Psoas muscle (tissue), 8 donors: ENCODE measurements around the gene GATD1. TPM values are rescaled to one million over a fixed set of nuclear protein-coding genes. Genes with fewer than 3 reads are reported as not detected.

Source experiments
- ATAC-seq, 4 donors: fragments of 200-7000 bp; cut with Tn5 transposase; one replicate each; pipeline ENCODE4 v1.9.1; 2020; ENCODE audit warnings: moderate library complexity in 3 of 4, mild to moderate bottlenecking in 2 of 4
- DNase-seq, 2 donors: peaks; one replicate each; pipeline ENCODE4 v3.0.0-alpha.2; 2020
- H3K27ac ChIP-seq: fragments of 200-600 bp; one replicate; pipeline ENCODE4 v1.8.0; 2022
- H3K27me3 ChIP-seq, 3 donors: fragments of 200-600 bp in 1 of 3; one replicate each; pipeline versions ENCODE4 v1.6.1 to v1.8.0; 2013 to 2022; ENCODE audit warnings: low read length in 2 of 3, mild to moderate bottlenecking in 2 of 3, moderate library complexity in 1 of 3; ENCODE audit not compliant: insufficient read depth in 3 of 3
- H3K36me3 ChIP-seq, 2 donors: fragments of 200-600 bp in 1 of 2; one replicate each; pipeline versions ENCODE4 v1.6.1 to v1.8.0; 2013 to 2022; ENCODE audit warnings: low read depth in 1 of 2, mild to moderate bottlenecking in 1 of 2, moderate library complexity in 1 of 2; ENCODE audit not compliant: insufficient read depth in 1 of 2
- H3K4me1 ChIP-seq: fragments of 200-600 bp; one replicate; pipeline ENCODE4 v1.8.0; 2022
- H3K4me3 ChIP-seq: fragments of 200-600 bp; one replicate; pipeline ENCODE4 v1.8.0; 2022; ENCODE audit warnings: mild to moderate bottlenecking
- H3K9me3 ChIP-seq: fragments of 200-600 bp; one replicate; pipeline ENCODE4 v1.8.0; 2022
- WGBS, 3 donors: extraction: QIAGEN DNeasy Blood & Tissue Kit; methylation state at CpG; one replicate each; pipeline versions ENCODE4 v1.1.6 to v1.1.7; 2013; 5-methylcytosine and 5-hydroxymethylcytosine counted together
- intact Hi-C, 2 donors: fragments of 100-400 bp; cut with DNase I; formaldehyde crosslinking; loops; one replicate each; pipeline versions ENCODE4 v1.11.0 to v1.14.2; 2022
- polyA plus RNA-seq, 3 donors: library from polyadenylated mRNA; stranded (reverse); fragments of 200-250 nt; gene quantifications; one replicate each; pipeline ENCODE4 v1.2.3, GENCODE V29; 2013
- total RNA-seq, 4 donors: library from RNA; stranded (reverse); fragmentation: NEBNext Ultra II Directional in 2 of 4; extraction: Animal tissue kit (Norgen Biotek cat#: 25700) in 2 of 4; gene quantifications; one replicate each; pipeline versions ENCODE4 v1.2.1 to v1.2.4, GENCODE V29; 2021 to 2023
- TF ChIP-seq, protein P1 (sequence below): fragments of 200-600 bp; IDR thresholded peaks from one replicate; pipeline ENCODE4 v1.8.0; 2022; ENCODE audit warnings: antibody characterized with exemption
- donor health status: healthy with polysubstance abuse.
- donor health status: DM: no; HTN: no; CAD: no; lungs with moderate emphysema.
- donor health status: Bipolar disorder and iron deficiency.
- donor health status: healthy.
- donor health status: DM: yes; HTN: yes; CAD: no.
- donor health status: DM: no; HTN: no; CAD: no.
- donor health status: DM: no; HTN: no; CAD: no.
- donor health status: DM: yes; HTN: yes; CAD: no.

Gene GATD1
- total and polyA plus RNA-seq, 7 donors: 11.0 to 32.6 (median 20.9) TPM

GRCh38 chr11:778976-779954 is 2.0 kb upstream of the GATD1 start:
- 91 to 96% (median 95%) methylated on average over 23 of the region's 23 CpGs for WGBS, 3 donors
- Histone ChIP-seq H3K27me3 (no peaks in the 10 kb centered on the region), H3K4me3 (no peak overlapping the region), H3K36me3 (peaks cover 0 to 15% of the 10 kb centered on the region in 2 donors), H3K9me3 (no peaks in the 10 kb centered on the region), H3K4me1 (peaks cover 43% of the 10 kb centered on the region), H3K27ac (no peak overlapping the region)
- TF ChIP-seq, protein P1, sequence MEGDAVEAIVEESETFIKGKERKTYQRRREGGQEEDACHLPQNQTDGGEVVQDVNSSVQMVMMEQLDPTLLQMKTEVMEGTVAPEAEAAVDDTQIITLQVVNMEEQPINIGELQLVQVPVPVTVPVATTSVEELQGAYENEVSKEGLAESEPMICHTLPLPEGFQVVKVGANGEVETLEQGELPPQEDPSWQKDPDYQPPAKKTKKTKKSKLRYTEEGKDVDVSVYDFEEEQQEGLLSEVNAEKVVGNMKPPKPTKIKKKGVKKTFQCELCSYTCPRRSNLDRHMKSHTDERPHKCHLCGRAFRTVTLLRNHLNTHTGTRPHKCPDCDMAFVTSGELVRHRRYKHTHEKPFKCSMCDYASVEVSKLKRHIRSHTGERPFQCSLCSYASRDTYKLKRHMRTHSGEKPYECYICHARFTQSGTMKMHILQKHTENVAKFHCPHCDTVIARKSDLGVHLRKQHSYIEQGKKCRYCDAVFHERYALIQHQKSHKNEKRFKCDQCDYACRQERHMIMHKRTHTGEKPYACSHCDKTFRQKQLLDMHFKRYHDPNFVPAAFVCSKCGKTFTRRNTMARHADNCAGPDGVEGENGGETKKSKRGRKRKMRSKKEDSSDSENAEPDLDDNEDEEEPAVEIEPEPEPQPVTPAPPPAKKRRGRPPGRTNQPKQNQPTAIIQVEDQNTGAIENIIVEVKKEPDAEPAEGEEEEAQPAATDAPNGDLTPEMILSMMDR: no peak
- ATAC-seq: no peak
- intact Hi-C loops: no loop called here
- DNase-seq: no peak

DNA sequence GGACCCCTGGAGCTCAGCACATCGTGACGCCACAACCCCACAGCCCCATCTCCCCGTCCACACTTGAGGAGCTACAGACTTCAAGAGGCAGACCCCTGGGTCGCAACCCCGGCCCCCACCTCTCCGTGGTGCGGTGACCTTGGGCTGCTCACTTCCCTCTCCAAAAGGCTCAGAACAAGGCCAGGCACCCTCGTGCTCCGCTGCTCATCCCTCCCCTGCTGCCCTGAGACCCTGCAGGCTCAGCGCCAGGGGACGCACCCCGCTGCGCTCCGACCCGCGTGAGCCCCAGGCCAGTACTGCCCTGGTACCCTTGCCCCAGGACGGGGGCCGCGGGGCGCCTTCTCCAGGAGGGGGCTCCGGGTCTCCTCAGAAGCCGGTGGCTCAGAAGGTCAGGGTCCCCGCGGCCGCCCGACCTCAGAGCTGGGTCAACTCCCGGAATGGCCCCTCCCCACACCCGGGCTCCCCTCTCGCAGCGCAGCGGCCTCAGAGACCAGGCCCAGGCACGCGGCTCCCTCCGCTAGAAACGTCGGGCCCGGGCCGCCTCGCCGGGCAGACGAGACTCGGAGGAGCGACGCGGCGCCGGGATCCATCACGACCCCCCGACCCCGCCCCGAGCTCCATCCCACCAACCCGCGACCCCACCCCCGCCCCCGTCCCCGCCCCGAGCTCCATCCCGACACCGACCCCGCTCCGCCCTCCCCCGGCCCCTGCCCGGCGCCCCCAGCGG is 563 bp downstream of the GATD1 start:
- DNase-seq (peak; percentile 49 to 68), ATAC-seq (peak; percentile 21 to 58 (median 48))
- intact Hi-C loops: no loop called here
- H3K4me3 ChIP-seq: peak overlapping the region; percentile 98
- 1 to 2% (median 1%) methylated on average over 33 to 65 of the region's 65 CpGs for WGBS, 3 donors
- peaks cover 0 to 40% of the 10 kb centered on the region in 2 donors for H3K36me3 ChIP-seq
- H3K27me3 ChIP-seq: no peaks in the 10 kb centered on the region
- peaks cover 25% of the 10 kb centered on the region for H3K4me1 ChIP-seq
- peak overlapping the region; percentile 81 for H3K27ac ChIP-seq
- H3K9me3 ChIP-seq: no peaks in the 10 kb centered on the region
- TF ChIP-seq, protein P1: no peak

DNA sequence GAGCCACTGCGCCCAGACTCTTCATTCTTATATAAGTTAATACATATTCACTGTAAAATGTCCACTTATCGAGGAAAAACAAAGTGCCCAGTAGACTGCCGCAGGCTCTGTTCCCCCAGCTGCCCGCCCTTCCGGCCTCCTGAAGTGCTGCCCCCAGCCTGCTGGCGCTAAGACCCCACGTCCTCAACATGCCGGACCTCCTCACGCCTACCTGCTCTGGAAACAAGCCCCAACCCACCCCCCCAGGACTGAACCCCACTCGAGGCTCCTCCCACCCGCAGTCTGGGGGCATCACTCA is 1.1 kb downstream of the GATD1 start:
- H3K36me3 ChIP-seq: peaks cover 0 to 46% of the 10 kb centered on the region in 2 donors
- H3K4me1 ChIP-seq: peaks cover 25% of the 10 kb centered on the region
- no peak for DNase-seq
- WGBS, 3 donors: 38 to 51% (median 45%) methylated on average over 11 of the region's 11 CpGs
- no peak overlapping the region for H3K27ac ChIP-seq
- intact Hi-C loops: no loop called here
- no peaks in the 10 kb centered on the region for H3K9me3 ChIP-seq
- peak overlapping the region; percentile 98 for H3K4me3 ChIP-seq
- H3K27me3 ChIP-seq: no peaks in the 10 kb centered on the region
- TF ChIP-seq, protein P1: no peak
- ATAC-seq: no peak

DNA sequence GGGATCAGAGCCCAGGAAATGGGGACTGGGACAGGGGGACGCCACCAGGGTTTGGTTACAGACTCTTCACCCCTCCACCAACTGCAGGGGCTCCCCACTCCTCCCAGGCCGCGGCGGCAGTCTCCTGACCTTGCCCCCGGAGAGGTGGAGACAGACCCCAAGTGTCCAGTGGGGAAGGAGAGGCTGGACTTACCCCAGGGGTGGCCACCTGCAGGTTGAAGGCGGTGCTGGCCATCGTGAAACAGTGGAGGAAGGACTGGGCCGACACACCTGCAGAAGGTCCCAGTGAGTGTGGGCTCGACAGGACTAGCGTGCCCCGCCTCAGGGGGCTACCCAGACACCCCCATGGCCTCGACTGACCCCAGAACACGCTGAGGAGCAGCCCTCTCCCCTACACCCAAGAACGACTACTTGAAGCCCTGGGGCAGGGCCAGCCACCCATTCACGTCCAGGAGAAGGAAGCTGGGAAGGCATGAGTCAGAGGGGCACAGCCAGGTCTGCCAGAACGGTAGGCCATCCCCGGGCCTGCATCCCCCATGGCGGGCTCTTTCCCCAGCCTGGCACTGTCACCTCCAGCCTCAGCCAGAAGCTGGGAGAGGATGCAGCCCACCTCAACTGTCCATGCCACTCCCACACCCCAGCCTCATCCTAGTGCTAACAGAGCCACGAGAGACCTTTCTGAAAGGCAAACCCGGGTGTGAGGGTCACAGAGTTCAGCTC is 2.3 kb downstream of the GATD1 start:
- no peak overlapping the region for H3K27ac ChIP-seq
- 66 to 70% (median 69%) methylated on average over 19 to 20 of the region's 20 CpGs for WGBS, 3 donors
- ATAC-seq: no peak
- peak in 1 of 2 donors; percentile 31 for DNase-seq
- peaks cover 25% of the 10 kb centered on the region for H3K4me1 ChIP-seq
- intact Hi-C loops: no loop called here
- TF ChIP-seq, protein P1: no peak
- no peak overlapping the region for H3K4me3 ChIP-seq
- no peaks in the 10 kb centered on the region for H3K9me3 ChIP-seq
- H3K27me3 ChIP-seq: no peaks in the 10 kb centered on the region
- H3K36me3 ChIP-seq: peaks cover 0 to 52% of the 10 kb centered on the region in 2 donors
